Measurements from ENCODE around the gene CRYBA2. TPM values are rescaled to one million over a fixed set of nuclear protein-coding genes. Genes with fewer than 3 reads are reported as not detected.

Gene CRYBA2
- total RNA-seq, 1 experiment from 2014 or later, result not detected

- H3K9me3 ChIP-seq (replicated peaks), result no peaks in the 10 kb centered on the region
- no peak for DNase-seq (ENCODE audit: low read depth in 1 of 2, low spot score in 2 of 2)
- H3K4me3 ChIP-seq, result no peak overlapping the region
- no peaks in the 10 kb centered on the region for H3K36me3 ChIP-seq
- no peak overlapping the region for H3K27ac ChIP-seq
- peaks cover 46% of the 10 kb centered on the region for H3K27me3 ChIP-seq (replicated peaks)
- H3K4me1 ChIP-seq (replicated peaks), result peaks cover 10% of the 10 kb centered on the region
These were observed 37.2 kb downstream of the CRYBA2 start for GRCh38 chr2:218956039-218956438.

- no peak for DNase-seq (ENCODE audit: low read depth in 1 of 2, low spot score in 2 of 2)
- H3K27ac ChIP-seq, result no peak overlapping the region
- H3K36me3 ChIP-seq, result no peaks in the 10 kb centered on the region
- H3K9me3 ChIP-seq (replicated peaks), result no peaks in the 10 kb centered on the region
- H3K4me1 ChIP-seq (replicated peaks), result peaks cover 7% of the 10 kb centered on the region
- peaks cover 33% of the 10 kb centered on the region for H3K27me3 ChIP-seq (replicated peaks)
- H3K4me3 ChIP-seq, result no peak overlapping the region
These were observed 38.5 kb downstream of the CRYBA2 start for GRCh38 chr2:218954541-218955300.

GRCh38 chr2:218953366-218953954 lies 39.8 kb downstream of the CRYBA2 start:
- Histone ChIP-seq H3K4me1 (replicated peaks) (no peaks in the 10 kb centered on the region), H3K4me3 (no peak overlapping the region), H3K27ac (no peak overlapping the region), H3K36me3 (no peaks in the 10 kb centered on the region), H3K27me3 (replicated peaks) (peaks cover 23% of the 10 kb centered on the region), H3K9me3 (replicated peaks) (no peaks in the 10 kb centered on the region)
- DNase-seq (ENCODE audit: low read depth in 1 of 2, low spot score in 2 of 2), result no peak

GRCh38 chr2:218952160-218952559 lies 41.1 kb downstream of the CRYBA2 start:
- Histone ChIP-seq H3K9me3 (replicated peaks) (no peaks in the 10 kb centered on the region), H3K36me3 (no peaks in the 10 kb centered on the region), H3K4me1 (replicated peaks) (no peaks in the 10 kb centered on the region), H3K27me3 (replicated peaks) (peaks cover 15% of the 10 kb centered on the region), H3K4me3 (no peak overlapping the region), H3K27ac (no peak overlapping the region)
- no peak for DNase-seq (ENCODE audit: low read depth in 1 of 2, low spot score in 2 of 2)

- no peak for DNase-seq (ENCODE audit: low read depth in 1 of 2, low spot score in 2 of 2)
- H3K27me3 ChIP-seq (replicated peaks), result peaks cover 23% of the 10 kb centered on the region
- H3K9me3 ChIP-seq (replicated peaks), result no peaks in the 10 kb centered on the region
- H3K4me1 ChIP-seq (replicated peaks), result no peaks in the 10 kb centered on the region
- H3K4me3 ChIP-seq, result no peak overlapping the region
- H3K27ac ChIP-seq, result no peak overlapping the region
- H3K36me3 ChIP-seq, result no peaks in the 10 kb centered on the region
These were observed 46.6 kb downstream of the CRYBA2 start for GRCh38 chr2:218946621-218947020.

GRCh38 chr2:218944759-218945404 lies 48.3 kb downstream of the CRYBA2 start:
- no peak overlapping the region for H3K4me3 ChIP-seq
- no peaks in the 10 kb centered on the region for H3K9me3 ChIP-seq (replicated peaks)
- no peak for DNase-seq (ENCODE audit: low read depth in 1 of 2, low spot score in 2 of 2)
- H3K4me1 ChIP-seq (replicated peaks), result no peaks in the 10 kb centered on the region
- H3K27ac ChIP-seq, result no peak overlapping the region
- H3K27me3 ChIP-seq (replicated peaks), result peaks cover 23% of the 10 kb centered on the region
- H3K36me3 ChIP-seq, result no peaks in the 10 kb centered on the region

Other genes with a start within 250 kb of the CRYBA2 start
- 4.1 and 5.5 TPM in 2 replicates for gene CYP27A1, start 211.3 kb downstream of the CRYBA2 start, total RNA-seq (2014; rRNA removed; shearing (Covaris generic))
- not detected in 2 replicates for gene PRKAG3, start 161.6 kb downstream of the CRYBA2 start, total RNA-seq (2014; rRNA removed; shearing (Covaris generic))
- not detected in 2 replicates for gene WNT6, start 133.6 kb downstream of the CRYBA2 start, total RNA-seq (2014; rRNA removed; shearing (Covaris generic))
- not detected in 2 replicates for gene WNT10A, start 112.6 kb downstream of the CRYBA2 start, total RNA-seq (2014; rRNA removed; shearing (Covaris generic))
- not detected in 2 replicates for gene CDK5R2, start 33.8 kb downstream of the CRYBA2 start, total RNA-seq (2014; rRNA removed; shearing (Covaris generic))
- not detected in 2 replicates for gene FEV, start 8.2 kb downstream of the CRYBA2 start, total RNA-seq (2014; rRNA removed; shearing (Covaris generic))
- not detected in 2 replicates for gene CFAP65, start 48.1 kb upstream of the CRYBA2 start, total RNA-seq (2014; rRNA removed; shearing (Covaris generic))
- 0.05 TPM in 1 of 2 replicates, not detected in the other for gene IHH, start 67.5 kb upstream of the CRYBA2 start, total RNA-seq (2014; rRNA removed; shearing (Covaris generic))
- gene NHEJ1, start 167.4 kb upstream of the CRYBA2 start, total RNA-seq (2014; rRNA removed; shearing (Covaris generic)), result 13.0 and 15.4 TPM in 2 replicates
- 0.13 TPM in 1 of 2 replicates, not detected in the other for gene SLC23A3, start 176.6 kb upstream of the CRYBA2 start, total RNA-seq (2014; rRNA removed; shearing (Covaris generic))
- 26.1 and 33.8 TPM in 2 replicates for gene CNPPD1, start 183.5 kb upstream of the CRYBA2 start, total RNA-seq (2014; rRNA removed; shearing (Covaris generic))
- 37.6 and 45.8 TPM in 2 replicates for gene RETREG2, start 184.9 kb upstream of the CRYBA2 start, total RNA-seq (2014; rRNA removed; shearing (Covaris generic))
- 42.7 and 50.1 TPM in 2 replicates for gene ZFAND2B, start 213.4 kb upstream of the CRYBA2 start, total RNA-seq (2014; rRNA removed; shearing (Covaris generic))
- 19.1 and 22.2 TPM in 2 replicates for gene ABCB6, start 225.5 kb upstream of the CRYBA2 start, total RNA-seq (2014; rRNA removed; shearing (Covaris generic))
- gene ATG9A, start 236.2 kb upstream of the CRYBA2 start, total RNA-seq (2014; rRNA removed; shearing (Covaris generic)), result 29.8 and 45.8 TPM in 2 replicates
- 13.9 and 15.2 TPM in 2 replicates for gene ANKZF1, start 236.4 kb upstream of the CRYBA2 start, total RNA-seq (2014; rRNA removed; shearing (Covaris generic))